Body of pancreas (tissue), 4 donors: Measurements from ENCODE around the gene SLC38A2. TPM values are rescaled to one million over a fixed set of nuclear protein-coding genes. Genes with fewer than 3 reads are reported as not detected.

Experiments
- ATAC-seq: fragments of 150-250 bp; one replicate; pipeline ENCODE4 v1.9.1; 2016
- DNase-seq, 4 donors: peaks; one replicate each; pipeline ENCODE4 v3.0.0-alpha.2; 2019
- H3K27ac ChIP-seq, 4 donors: fragments of 200-600 bp; sonication (generic); 1 replicate in 3 of 4; 2 replicates in 1 of 4; pipeline versions ENCODE4 v1.5.1 to v1.6.1; 2016 to 2019; ENCODE audit warnings: mild to moderate bottlenecking in 1 of 4, mixed read lengths in 1 of 4, moderate library complexity in 1 of 4
- H3K27me3 ChIP-seq, 2 donors: fragments of 200-600 bp; sonication (generic); one replicate each; pipeline ENCODE4 v1.6.0; 2016; ENCODE audit warnings: mild to moderate bottlenecking in 1 of 2
- H3K36me3 ChIP-seq, 2 donors: fragments of 200-600 bp; sonication (generic); replicated peaks in 1 of 2; 2 replicates each; pipeline ENCODE4 v1.5.1; 2016; ENCODE audit warnings: low read depth in 2 of 2; ENCODE audit not compliant: insufficient read depth in 1 of 2
- H3K4me1 ChIP-seq: fragments of 200-600 bp; sonication (generic); one replicate; pipeline ENCODE4 v1.6.0; 2016
- H3K4me3 ChIP-seq, 2 donors: fragments of 200-600 bp; sonication (generic); 1 replicate in 1 of 2; 2 replicates in 1 of 2; pipeline ENCODE4 v1.5.1; 2016 to 2019
- H3K9me3 ChIP-seq, 3 donors: fragments of 200-600 bp; sonication (generic); 1 replicate in 2 of 3; 2 replicates in 1 of 3; pipeline ENCODE4 v1.5.1; 2016
- POLR2A ChIP-seq, 3 donors: fragments of 450-650 bp; IDR thresholded peaks; one replicate each; pipeline ENCODE4 v1.6.1; 2016; ENCODE audit warnings: antibody characterized with exemption in 3 of 3, mild to moderate bottlenecking in 2 of 3
- WGBS, 2 donors: methylation state at CpG; one replicate each; pipeline ENCODE4 v1.1.5; 2017; 5-methylcytosine and 5-hydroxymethylcytosine counted together
- intact Hi-C: fragments of 100-400 bp; cut with DNase I; formaldehyde crosslinking; loops from one replicate; pipeline ENCODE4 v1.15.1; 2023
- total RNA-seq, 2 donors: library from RNA; depleted of rRNA; stranded (reverse); fragments of >200 nt; gene quantifications; one replicate each; pipeline ENCODE4 v1.1.0, GENCODE V29; 2016
- TF ChIP-seq, protein P1 (sequence below), 7 experiments: fragments of 450-650 bp in 4 of 7; fragments of 200-600 bp in 3 of 7; sonication (generic) in 3 of 7; IDR thresholded peaks; one replicate each; pipeline ENCODE4 v1.5.1; 2016 to 2019; ENCODE audit warnings: antibody characterized with exemption in 7 of 7

The SLC38A2 gene
- total RNA-seq, 2 donors from 2014 or later = 184 to 203 TPM

DNA sequence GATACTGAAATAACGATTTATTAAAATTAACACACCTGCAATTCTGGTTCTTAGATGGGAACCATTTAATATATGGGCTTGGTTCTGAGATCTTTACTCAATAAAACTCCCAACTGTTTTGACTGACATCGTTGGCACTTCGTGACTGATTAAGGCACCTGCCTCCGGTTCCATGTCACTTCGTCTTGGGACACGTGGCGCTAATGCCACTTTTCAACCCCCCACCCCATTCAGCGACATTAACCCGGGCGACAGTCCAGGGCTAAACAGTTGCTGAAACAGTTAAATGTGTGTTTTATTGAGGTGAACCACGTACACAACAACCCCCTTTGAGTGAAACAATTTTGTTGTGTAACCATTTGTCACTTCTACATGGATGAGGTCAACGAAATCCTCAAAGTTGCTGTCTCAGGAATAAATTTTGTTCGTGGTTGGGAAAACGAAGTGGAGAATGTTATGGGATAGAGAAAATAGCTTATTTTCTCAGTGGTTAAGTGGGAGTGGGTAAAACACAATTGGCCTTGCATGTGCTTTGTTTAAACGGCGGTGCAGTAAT, 9.9 kb upstream of the SLC38A2 start:
- Histone ChIP-seq H3K27ac (peak overlapping the region; percentile 94 to 99 (median 98)), H3K36me3 (no peaks in the 10 kb centered on the region), H3K4me1 (peaks cover 38% of the 10 kb centered on the region), H3K9me3 (no peaks in the 10 kb centered on the region), H3K27me3 (no peaks in the 10 kb centered on the region), H3K4me3 (peak overlapping the region in 1 of 2 donors; percentile 38)
- ATAC-seq = no peak
- peak; percentile 31 to 47 (median 40) for DNase-seq
- intact Hi-C loops = no loop called here
- no peak for TF ChIP-seq POLR2A (IDR thresholded peaks at IDR 0.05)
- TF ChIP-seq, protein P1, sequence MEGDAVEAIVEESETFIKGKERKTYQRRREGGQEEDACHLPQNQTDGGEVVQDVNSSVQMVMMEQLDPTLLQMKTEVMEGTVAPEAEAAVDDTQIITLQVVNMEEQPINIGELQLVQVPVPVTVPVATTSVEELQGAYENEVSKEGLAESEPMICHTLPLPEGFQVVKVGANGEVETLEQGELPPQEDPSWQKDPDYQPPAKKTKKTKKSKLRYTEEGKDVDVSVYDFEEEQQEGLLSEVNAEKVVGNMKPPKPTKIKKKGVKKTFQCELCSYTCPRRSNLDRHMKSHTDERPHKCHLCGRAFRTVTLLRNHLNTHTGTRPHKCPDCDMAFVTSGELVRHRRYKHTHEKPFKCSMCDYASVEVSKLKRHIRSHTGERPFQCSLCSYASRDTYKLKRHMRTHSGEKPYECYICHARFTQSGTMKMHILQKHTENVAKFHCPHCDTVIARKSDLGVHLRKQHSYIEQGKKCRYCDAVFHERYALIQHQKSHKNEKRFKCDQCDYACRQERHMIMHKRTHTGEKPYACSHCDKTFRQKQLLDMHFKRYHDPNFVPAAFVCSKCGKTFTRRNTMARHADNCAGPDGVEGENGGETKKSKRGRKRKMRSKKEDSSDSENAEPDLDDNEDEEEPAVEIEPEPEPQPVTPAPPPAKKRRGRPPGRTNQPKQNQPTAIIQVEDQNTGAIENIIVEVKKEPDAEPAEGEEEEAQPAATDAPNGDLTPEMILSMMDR (IDR thresholded peaks at IDR 0.05) = no peak
- WGBS, 2 donors = 17 to 20% methylated on average over 16 of the region's 16 CpGs

DNA sequence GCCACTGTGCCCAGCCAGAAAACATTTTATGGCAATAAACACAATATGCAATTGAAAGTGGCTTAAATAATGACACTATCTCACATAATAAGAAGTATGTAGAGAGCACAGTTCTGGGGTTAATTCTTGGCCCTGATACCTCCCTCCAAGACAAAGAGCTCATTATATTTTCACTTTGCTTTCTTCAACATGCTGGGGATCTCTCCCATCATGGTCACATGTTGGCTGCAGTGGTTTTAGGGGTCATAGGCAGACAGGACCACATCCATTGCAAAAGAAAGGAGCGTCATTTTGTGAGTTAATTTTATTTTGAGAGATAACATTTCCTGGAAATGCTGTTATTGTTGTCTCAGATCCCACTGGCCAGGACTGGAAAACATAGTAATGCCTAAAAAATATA, 8.3 kb upstream of the SLC38A2 start:
- ATAC-seq (no peak), DNase-seq (no peak)
- intact Hi-C loops = no loop called here
- Histone ChIP-seq H3K4me3 (no peak overlapping the region), H3K36me3 (no peaks in the 10 kb centered on the region), H3K4me1 (peaks cover 29% of the 10 kb centered on the region), H3K9me3 (no peaks in the 10 kb centered on the region), H3K27ac (no peak overlapping the region), H3K27me3 (no peaks in the 10 kb centered on the region)
- 92 to 96% methylated on average over 1 of the region's 1 CpG for WGBS, 2 donors
- TF ChIP-seq POLR2A (IDR thresholded peaks at IDR 0.05) = no peak
- TF ChIP-seq, protein P1 (IDR thresholded peaks at IDR 0.05) = no peak

DNA sequence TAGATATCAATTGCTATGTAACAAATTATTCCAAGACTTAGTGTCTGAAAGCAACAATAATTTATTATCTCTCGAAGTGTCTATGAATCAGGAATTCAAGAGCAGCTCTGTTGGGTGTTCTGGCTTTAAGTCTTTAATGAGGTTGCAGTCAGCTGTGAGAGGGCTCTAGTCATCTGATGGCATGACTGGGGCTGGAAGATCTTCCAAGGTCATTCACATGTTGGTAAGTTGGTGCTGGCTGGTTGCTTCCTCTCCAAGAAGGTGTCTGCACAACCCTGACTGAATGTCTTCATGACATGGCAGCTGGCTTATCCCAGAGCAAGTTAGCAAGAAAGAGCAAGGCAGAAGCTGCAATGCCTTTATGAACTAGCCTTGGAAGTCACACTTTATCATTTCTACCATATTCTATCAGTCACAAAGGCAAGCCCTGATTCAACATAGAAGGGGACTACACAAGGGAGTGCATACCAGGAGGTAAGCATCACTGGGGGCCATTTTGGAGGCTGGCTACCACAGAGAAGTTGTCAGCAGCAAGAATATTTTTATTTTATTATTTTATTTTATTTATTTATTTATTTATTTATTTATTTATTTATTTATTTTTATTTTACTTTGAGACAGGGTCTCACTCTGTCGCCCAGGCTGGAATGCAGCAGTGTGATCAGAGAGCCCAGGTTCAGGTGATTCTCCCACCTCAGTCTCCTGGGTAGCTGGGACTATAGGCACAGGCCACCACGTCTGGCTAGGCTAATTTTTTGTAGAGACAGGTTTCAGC, 7.6 kb upstream of the SLC38A2 start:
- ATAC-seq = no peak
- no peak for DNase-seq
- WGBS, 2 donors = 94 to 97% methylated on average over 3 of the region's 3 CpGs
- Histone ChIP-seq H3K27me3 (no peaks in the 10 kb centered on the region), H3K4me3 (no peak overlapping the region), H3K36me3 (no peaks in the 10 kb centered on the region), H3K9me3 (no peaks in the 10 kb centered on the region), H3K4me1 (peaks cover 23% of the 10 kb centered on the region), H3K27ac (no peak overlapping the region)
- intact Hi-C loops = no loop called here
- no peak for TF ChIP-seq POLR2A (IDR thresholded peaks at IDR 0.05)
- TF ChIP-seq, protein P1 (IDR thresholded peaks at IDR 0.05) = no peak

DNA sequence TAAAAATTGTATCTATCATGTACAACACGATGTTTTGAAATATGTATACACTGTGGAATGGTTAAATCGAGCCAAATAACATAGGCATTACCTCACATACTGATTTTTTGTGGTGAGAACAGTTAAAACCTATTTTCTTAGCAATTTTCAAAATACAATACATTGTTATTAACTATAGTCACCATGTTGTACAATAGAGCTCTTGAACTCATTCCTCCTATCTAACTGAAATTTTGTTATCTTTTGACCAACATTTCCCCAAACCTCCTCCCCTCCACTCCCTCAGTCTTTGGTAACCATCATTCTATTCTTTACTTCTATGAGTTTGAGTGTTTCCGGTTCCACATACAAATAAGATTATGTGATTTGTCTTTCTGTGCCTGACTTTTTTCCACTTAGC, 6.8 kb upstream of the SLC38A2 start:
- no peak overlapping the region for H3K4me3 ChIP-seq
- H3K9me3 ChIP-seq = no peaks in the 10 kb centered on the region
- no peak overlapping the region for H3K27ac ChIP-seq
- intact Hi-C loops = no loop called here
- ATAC-seq (no peak), DNase-seq (no peak)
- H3K4me1 ChIP-seq = peaks cover 14% of the 10 kb centered on the region
- H3K27me3 ChIP-seq = no peaks in the 10 kb centered on the region
- H3K36me3 ChIP-seq = no peaks in the 10 kb centered on the region
- no peak for TF ChIP-seq POLR2A (IDR thresholded peaks at IDR 0.05)
- TF ChIP-seq, protein P1 (IDR thresholded peaks at IDR 0.05) = no peak
- 82 to 91% methylated on average over 3 of the region's 3 CpGs for WGBS, 2 donors
